ENCODE data around the gene IGSF3.

The IGSF3 gene

GRCh38 chr1:116561563-116561962 is 106.0 kb downstream of the IGSF3 start:
- no peak for FAIRE-seq
- no peak for DNase-seq (ENCODE audit: insufficient read length, low spot score)

- FAIRE-seq, result no peak
- DNase-seq (ENCODE audit: insufficient read length, low spot score), result no peak
Observed at GRCh38 chr1:116560704-116561490, 106.6 kb downstream of the IGSF3 start.

- FAIRE-seq (no peak), DNase-seq (ENCODE audit: insufficient read length, low spot score) (no peak)
Observed at GRCh38 chr1:116559304-116559761, 108.2 kb downstream of the IGSF3 start.

- DNase-seq (ENCODE audit: insufficient read length, low spot score) (no peak), FAIRE-seq (no peak)
Observed at GRCh38 chr1:116558571-116558970, 109.0 kb downstream of the IGSF3 start.

- FAIRE-seq (no peak), DNase-seq (ENCODE audit: insufficient read length, low spot score) (no peak)
Observed at GRCh38 chr1:116558140-116558549, 109.4 kb downstream of the IGSF3 start.

GRCh38 chr1:116557323-116557878 is 110.1 kb downstream of the IGSF3 start:
- no peak for DNase-seq (ENCODE audit: insufficient read length, low spot score)

GRCh38 chr1:116556289-116557006 is 111.1 kb downstream of the IGSF3 start:
- no peak for FAIRE-seq

More at GRCh38 chr1:116557323-116557878, 110.1 kb downstream of the IGSF3 start:
- FAIRE-seq, result no peak

GRCh38 chr1:116554924-116555323 is 112.6 kb downstream of the IGSF3 start:
- FAIRE-seq, result no peak
- DNase-seq (ENCODE audit: insufficient read length, low spot score), result no peak

More at GRCh38 chr1:116556289-116557006, 111.1 kb downstream of the IGSF3 start:
- no peak for DNase-seq (ENCODE audit: insufficient read length, low spot score)

- DNase-seq (ENCODE audit: insufficient read length, low spot score) (no peak), FAIRE-seq (no peak)
Observed at GRCh38 chr1:116553386-116554115, 114.0 kb downstream of the IGSF3 start.

GRCh38 chr1:116546354-116546977 is 121.1 kb downstream of the IGSF3 start:
- no peak for DNase-seq (ENCODE audit: insufficient read length, low spot score)
- FAIRE-seq, result no peak

- no peak for FAIRE-seq
- no peak for DNase-seq (ENCODE audit: insufficient read length, low spot score)
Observed at GRCh38 chr1:116545359-116545705, 122.2 kb downstream of the IGSF3 start.

GRCh38 chr1:116544588-116545358 is 122.8 kb downstream of the IGSF3 start:
- DNase-seq (ENCODE audit: insufficient read length, low spot score) (no peak), FAIRE-seq (no peak)

GRCh38 chr1:116540088-116540487 is 127.4 kb downstream of the IGSF3 start:
- FAIRE-seq (no peak), DNase-seq (ENCODE audit: insufficient read length, low spot score) (no peak)

- DNase-seq (ENCODE audit: insufficient read length, low spot score) (no peak), FAIRE-seq (no peak)
Observed at GRCh38 chr1:116538544-116538943, 129.0 kb downstream of the IGSF3 start.

- DNase-seq (ENCODE audit: insufficient read length, low spot score), result no peak
- FAIRE-seq, result no peak
Observed at GRCh38 chr1:116537898-116538297, 129.6 kb downstream of the IGSF3 start.

- no peak for FAIRE-seq
- DNase-seq (ENCODE audit: insufficient read length, low spot score), result no peak
Observed at GRCh38 chr1:116537040-116537831, 130.3 kb downstream of the IGSF3 start.

- FAIRE-seq (no peak), DNase-seq (ENCODE audit: insufficient read length, low spot score) (no peak)
Observed at GRCh38 chr1:116534014-116534739, 133.4 kb downstream of the IGSF3 start.

- FAIRE-seq (no peak), DNase-seq (ENCODE audit: insufficient read length, low spot score) (no peak)
Observed at GRCh38 chr1:116533429-116533820, 134.1 kb downstream of the IGSF3 start.
